K562 (cell line): ENCODE measurements around the gene GP1BB. TPM values are rescaled to one million over a fixed set of nuclear protein-coding genes. Genes with fewer than 3 reads are reported as not detected.

Source experiments
- ELF1 ChIP-seq: fragments of 200-800 bp; sonication (Bioruptor generic); IDR thresholded peaks from 2 replicates; pipeline ENCODE4 v1.6.1; 2016; ENCODE audit warnings: missing genetic modification characterization, missing compliant biosample characterization
- MIER1 ChIP-seq: fragments of 450-650 bp; IDR thresholded peaks from 2 replicates; pipeline ENCODE4 v1.6.1; 2016; ENCODE audit warnings: antibody characterized with exemption, mild to moderate bottlenecking, low read depth
- polyA plus RNA-seq, 8 experiments: library from polyadenylated mRNA; depleted of rRNA in 4 of 8; stranded (reverse) in 5 of 8; unstranded in 3 of 8; fragments of >200 nt; fragmentation: Nextera tagmentation in 2 of 8; fragmentation: Illumina TruSeq in 1 of 8; extraction: Ambion mirVana in 2 of 8; extraction: Trizol in 1 of 8; gene quantifications; 2 replicates each; pipeline versions ENCODE4 v1.2.1 to v1.2.3, GENCODE V29; 2011 to 2014; ENCODE audit warnings: inconsistent platforms in 1 of 8, missing spikeins in 1 of 8
- total RNA-seq, 7 experiments: library from RNA; depleted of rRNA in 6 of 7; stranded (reverse); fragments of >200 nt in 6 of 7; fragmentation: Illumina TruSeq in 2 of 7; extraction: Trizol in 2 of 7; gene quantifications; 2 replicates each; pipeline versions ENCODE4 v1.2.1 to v1.2.3, GENCODE V29; 2011 to 2021; ENCODE audit warnings: low replicate concordance in 1 of 7
- TF ChIP-seq, protein P1 (sequence below): fragments of 200-600 bp; sonication (generic); IDR thresholded peaks from one replicate; pipeline ENCODE4 v1.6.1; 2012; ENCODE audit warnings: mild to moderate bottlenecking, low read depth, low read length, inconsistent platforms
- TF ChIP-seq, protein P2 (sequence below): fragments of 450-650 bp; formaldehyde crosslinking; IDR thresholded peaks from 2 replicates; pipeline ENCODE4 v1.4.0; 2020; ENCODE audit warnings: mild to moderate bottlenecking, moderate library complexity
- TF ChIP-seq, protein P3 (sequence below), 2 experiments: IDR thresholded peaks; 2 replicates each; pipeline ENCODE4 v1.6.1; 2012; ENCODE audit warnings: improper control_type of control experiment in 2 of 2, low read depth in 2 of 2, low read length in 2 of 2, borderline replicate concordance in 1 of 2

GP1BB gene
- total and polyA plus RNA-seq, 9 of the 15 experiments (the other 6 are each of a cell fraction or from before 2014, with no cell fraction given): 0.69 to 162 (median 2.8) TPM

DNA sequence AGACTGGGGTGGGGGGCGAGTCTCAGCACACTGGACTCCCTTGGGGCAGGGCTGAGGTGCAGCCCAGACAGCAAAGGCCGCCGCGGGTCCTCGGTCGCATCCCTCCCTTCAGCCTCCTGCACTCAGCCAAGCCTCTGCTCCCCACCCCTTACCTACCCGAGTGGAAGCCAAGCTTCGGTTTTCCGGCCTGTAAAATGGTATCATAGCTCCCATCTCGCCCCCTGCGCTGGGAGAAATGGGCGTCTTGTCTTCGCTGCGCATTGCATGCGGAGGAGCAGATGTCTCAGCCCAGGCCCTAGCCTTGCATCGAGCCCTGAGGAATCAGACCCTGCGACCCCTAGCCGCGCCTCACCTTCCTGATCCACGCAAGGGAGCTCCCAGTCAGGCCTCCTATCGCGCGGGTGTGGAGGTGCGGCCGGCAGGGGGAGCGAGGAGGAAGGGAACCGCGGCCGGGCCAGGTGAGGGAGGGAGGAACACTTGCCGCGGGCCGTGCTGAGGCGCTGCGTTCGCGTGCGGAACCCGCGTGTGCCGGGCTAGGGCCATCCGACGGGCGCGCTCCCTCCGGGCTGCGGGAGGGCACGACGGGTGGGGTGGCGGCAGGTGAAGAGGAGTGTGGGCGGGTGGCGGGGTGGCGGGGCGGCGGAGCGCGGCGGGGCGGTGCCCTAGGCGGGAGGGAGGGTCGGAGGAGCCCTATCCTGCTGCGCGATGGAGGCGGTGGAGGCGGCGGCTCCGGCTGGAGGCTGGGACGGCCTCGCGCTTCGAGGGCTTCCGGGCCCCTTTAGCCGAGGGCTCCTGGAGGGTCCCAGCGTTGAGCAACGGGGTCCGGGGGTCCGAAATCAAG, 33.2 kb downstream of the GP1BB start (continued):
- TF ChIP-seq, protein P1, sequence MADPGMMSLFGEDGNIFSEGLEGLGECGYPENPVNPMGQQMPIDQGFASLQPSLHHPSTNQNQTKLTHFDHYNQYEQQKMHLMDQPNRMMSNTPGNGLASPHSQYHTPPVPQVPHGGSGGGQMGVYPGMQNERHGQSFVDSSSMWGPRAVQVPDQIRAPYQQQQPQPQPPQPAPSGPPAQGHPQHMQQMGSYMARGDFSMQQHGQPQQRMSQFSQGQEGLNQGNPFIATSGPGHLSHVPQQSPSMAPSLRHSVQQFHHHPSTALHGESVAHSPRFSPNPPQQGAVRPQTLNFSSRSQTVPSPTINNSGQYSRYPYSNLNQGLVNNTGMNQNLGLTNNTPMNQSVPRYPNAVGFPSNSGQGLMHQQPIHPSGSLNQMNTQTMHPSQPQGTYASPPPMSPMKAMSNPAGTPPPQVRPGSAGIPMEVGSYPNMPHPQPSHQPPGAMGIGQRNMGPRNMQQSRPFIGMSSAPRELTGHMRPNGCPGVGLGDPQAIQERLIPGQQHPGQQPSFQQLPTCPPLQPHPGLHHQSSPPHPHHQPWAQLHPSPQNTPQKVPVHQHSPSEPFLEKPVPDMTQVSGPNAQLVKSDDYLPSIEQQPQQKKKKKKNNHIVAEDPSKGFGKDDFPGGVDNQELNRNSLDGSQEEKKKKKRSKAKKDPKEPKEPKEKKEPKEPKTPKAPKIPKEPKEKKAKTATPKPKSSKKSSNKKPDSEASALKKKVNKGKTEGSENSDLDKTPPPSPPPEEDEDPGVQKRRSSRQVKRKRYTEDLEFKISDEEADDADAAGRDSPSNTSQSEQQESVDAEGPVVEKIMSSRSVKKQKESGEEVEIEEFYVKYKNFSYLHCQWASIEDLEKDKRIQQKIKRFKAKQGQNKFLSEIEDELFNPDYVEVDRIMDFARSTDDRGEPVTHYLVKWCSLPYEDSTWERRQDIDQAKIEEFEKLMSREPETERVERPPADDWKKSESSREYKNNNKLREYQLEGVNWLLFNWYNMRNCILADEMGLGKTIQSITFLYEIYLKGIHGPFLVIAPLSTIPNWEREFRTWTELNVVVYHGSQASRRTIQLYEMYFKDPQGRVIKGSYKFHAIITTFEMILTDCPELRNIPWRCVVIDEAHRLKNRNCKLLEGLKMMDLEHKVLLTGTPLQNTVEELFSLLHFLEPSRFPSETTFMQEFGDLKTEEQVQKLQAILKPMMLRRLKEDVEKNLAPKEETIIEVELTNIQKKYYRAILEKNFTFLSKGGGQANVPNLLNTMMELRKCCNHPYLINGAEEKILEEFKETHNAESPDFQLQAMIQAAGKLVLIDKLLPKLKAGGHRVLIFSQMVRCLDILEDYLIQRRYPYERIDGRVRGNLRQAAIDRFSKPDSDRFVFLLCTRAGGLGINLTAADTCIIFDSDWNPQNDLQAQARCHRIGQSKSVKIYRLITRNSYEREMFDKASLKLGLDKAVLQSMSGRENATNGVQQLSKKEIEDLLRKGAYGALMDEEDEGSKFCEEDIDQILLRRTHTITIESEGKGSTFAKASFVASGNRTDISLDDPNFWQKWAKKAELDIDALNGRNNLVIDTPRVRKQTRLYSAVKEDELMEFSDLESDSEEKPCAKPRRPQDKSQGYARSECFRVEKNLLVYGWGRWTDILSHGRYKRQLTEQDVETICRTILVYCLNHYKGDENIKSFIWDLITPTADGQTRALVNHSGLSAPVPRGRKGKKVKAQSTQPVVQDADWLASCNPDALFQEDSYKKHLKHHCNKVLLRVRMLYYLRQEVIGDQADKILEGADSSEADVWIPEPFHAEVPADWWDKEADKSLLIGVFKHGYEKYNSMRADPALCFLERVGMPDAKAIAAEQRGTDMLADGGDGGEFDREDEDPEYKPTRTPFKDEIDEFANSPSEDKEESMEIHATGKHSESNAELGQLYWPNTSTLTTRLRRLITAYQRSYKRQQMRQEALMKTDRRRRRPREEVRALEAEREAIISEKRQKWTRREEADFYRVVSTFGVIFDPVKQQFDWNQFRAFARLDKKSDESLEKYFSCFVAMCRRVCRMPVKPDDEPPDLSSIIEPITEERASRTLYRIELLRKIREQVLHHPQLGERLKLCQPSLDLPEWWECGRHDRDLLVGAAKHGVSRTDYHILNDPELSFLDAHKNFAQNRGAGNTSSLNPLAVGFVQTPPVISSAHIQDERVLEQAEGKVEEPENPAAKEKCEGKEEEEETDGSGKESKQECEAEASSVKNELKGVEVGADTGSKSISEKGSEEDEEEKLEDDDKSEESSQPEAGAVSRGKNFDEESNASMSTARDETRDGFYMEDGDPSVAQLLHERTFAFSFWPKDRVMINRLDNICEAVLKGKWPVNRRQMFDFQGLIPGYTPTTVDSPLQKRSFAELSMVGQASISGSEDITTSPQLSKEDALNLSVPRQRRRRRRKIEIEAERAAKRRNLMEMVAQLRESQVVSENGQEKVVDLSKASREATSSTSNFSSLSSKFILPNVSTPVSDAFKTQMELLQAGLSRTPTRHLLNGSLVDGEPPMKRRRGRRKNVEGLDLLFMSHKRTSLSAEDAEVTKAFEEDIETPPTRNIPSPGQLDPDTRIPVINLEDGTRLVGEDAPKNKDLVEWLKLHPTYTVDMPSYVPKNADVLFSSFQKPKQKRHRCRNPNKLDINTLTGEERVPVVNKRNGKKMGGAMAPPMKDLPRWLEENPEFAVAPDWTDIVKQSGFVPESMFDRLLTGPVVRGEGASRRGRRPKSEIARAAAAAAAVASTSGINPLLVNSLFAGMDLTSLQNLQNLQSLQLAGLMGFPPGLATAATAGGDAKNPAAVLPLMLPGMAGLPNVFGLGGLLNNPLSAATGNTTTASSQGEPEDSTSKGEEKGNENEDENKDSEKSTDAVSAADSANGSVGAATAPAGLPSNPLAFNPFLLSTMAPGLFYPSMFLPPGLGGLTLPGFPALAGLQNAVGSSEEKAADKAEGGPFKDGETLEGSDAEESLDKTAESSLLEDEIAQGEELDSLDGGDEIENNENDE: peak; percentile 52
- TF ChIP-seq MIER1 (0 out of 2 replicates have a peak, but pooled peaks have one; percentile 14), ELF1 (no peak)
- TF ChIP-seq, protein P2, sequence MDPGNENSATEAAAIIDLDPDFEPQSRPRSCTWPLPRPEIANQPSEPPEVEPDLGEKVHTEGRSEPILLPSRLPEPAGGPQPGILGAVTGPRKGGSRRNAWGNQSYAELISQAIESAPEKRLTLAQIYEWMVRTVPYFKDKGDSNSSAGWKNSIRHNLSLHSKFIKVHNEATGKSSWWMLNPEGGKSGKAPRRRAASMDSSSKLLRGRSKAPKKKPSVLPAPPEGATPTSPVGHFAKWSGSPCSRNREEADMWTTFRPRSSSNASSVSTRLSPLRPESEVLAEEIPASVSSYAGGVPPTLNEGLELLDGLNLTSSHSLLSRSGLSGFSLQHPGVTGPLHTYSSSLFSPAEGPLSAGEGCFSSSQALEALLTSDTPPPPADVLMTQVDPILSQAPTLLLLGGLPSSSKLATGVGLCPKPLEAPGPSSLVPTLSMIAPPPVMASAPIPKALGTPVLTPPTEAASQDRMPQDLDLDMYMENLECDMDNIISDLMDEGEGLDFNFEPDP (CRISPR knock-in tag): peak; percentile 79; the same call in 1 of the 2 replicates
- TF ChIP-seq, protein P3, sequence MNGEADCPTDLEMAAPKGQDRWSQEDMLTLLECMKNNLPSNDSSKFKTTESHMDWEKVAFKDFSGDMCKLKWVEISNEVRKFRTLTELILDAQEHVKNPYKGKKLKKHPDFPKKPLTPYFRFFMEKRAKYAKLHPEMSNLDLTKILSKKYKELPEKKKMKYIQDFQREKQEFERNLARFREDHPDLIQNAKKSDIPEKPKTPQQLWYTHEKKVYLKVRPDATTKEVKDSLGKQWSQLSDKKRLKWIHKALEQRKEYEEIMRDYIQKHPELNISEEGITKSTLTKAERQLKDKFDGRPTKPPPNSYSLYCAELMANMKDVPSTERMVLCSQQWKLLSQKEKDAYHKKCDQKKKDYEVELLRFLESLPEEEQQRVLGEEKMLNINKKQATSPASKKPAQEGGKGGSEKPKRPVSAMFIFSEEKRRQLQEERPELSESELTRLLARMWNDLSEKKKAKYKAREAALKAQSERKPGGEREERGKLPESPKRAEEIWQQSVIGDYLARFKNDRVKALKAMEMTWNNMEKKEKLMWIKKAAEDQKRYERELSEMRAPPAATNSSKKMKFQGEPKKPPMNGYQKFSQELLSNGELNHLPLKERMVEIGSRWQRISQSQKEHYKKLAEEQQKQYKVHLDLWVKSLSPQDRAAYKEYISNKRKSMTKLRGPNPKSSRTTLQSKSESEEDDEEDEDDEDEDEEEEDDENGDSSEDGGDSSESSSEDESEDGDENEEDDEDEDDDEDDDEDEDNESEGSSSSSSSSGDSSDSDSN (IDR thresholded peaks at IDR 0.05; ENCODE audit: borderline replicate concordance in 1 of 2, low read depth in 2 of 2, low read length in 2 of 2): peak; percentile 98 to 99; a peak in 3 of 4 replicates
